Peyer's patch (tissue), 4 donors: ENCODE data around the gene ADORA3.

ENCODE experiments used
- POLR2A ChIP-seq, 2 donors: fragments of 450-650 bp; IDR thresholded peaks; one replicate each; pipeline ENCODE4 v1.5.1; 2017; ENCODE audit warnings: antibody characterized with exemption in 2 of 2, mild to moderate bottlenecking in 2 of 2, moderate library complexity in 2 of 2
- TF ChIP-seq, protein P1 (sequence below), 6 experiments: fragments of 450-650 bp in 4 of 6; fragments of 200-600 bp in 2 of 6; sonication (generic) in 1 of 6; IDR thresholded peaks; one replicate each; pipeline ENCODE4 v1.5.1; 2017 to 2019; ENCODE audit warnings: antibody characterized with exemption in 6 of 6, mild to moderate bottlenecking in 3 of 6, moderate library complexity in 1 of 6

DNA sequence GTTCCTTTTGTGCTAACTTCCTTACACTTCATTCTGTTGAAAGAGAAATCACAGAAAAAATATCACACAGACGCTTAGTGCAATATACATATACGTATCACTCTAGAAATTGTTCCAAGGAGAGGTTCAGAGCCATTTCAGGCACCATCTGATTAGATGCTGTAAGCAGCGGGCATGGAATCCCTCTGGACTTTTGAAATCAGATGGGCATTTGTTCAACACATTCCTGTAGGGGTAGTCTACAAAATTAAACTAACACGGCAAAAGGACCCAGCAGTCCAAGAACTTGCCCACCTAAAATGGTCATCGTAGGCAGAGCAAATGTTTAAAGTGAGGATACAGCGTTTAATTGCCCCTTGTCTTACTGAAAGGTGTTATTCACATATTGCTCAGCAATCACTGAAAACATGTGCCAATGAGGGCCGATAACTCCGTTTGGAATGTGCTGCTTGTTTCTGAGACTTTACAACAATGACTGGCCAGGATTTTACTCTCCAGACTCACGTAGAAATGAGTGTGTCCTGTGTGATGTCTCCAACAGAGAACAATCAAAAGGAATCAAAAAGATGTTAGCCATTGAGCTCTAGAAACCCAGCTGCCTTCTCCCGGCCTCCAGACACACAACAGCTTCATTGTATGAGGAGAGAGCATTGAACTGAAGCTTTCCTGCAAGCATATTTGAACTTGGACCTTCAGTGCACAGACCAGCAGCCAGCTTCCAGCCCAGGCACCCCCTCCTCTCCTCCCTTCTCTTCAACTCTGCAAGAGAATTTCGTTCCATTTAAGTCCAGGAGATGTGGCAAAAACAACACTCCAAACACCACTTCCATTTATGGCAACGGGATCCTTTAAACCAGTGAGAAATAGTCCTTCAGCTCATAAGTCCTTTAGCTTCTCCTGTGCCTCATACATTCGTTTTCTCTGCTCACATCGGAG is 32.1 kb upstream of the ADORA3 start:
- TF ChIP-seq POLR2A (IDR thresholded peaks at IDR 0.05), result no peak
- TF ChIP-seq, protein P1, sequence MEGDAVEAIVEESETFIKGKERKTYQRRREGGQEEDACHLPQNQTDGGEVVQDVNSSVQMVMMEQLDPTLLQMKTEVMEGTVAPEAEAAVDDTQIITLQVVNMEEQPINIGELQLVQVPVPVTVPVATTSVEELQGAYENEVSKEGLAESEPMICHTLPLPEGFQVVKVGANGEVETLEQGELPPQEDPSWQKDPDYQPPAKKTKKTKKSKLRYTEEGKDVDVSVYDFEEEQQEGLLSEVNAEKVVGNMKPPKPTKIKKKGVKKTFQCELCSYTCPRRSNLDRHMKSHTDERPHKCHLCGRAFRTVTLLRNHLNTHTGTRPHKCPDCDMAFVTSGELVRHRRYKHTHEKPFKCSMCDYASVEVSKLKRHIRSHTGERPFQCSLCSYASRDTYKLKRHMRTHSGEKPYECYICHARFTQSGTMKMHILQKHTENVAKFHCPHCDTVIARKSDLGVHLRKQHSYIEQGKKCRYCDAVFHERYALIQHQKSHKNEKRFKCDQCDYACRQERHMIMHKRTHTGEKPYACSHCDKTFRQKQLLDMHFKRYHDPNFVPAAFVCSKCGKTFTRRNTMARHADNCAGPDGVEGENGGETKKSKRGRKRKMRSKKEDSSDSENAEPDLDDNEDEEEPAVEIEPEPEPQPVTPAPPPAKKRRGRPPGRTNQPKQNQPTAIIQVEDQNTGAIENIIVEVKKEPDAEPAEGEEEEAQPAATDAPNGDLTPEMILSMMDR (IDR thresholded peaks at IDR 0.05), result no peak
